Ovary (tissue), 9 donors: ENCODE results near the gene PSMB7. TPM values are rescaled to one million over a fixed set of nuclear protein-coding genes. Genes with fewer than 3 reads are reported as not detected.

Source experiments
- DNase-seq, 5 donors: peaks; one replicate each; pipeline ENCODE4 v3.0.0-alpha.2; 2019 to 2020
- H3K27ac ChIP-seq, 2 donors: fragments of 200-600 bp; one replicate each; pipeline versions ENCODE4 v1.5.1 to v1.8.0; 2019 to 2022
- H3K27me3 ChIP-seq: fragments of 200-600 bp; one replicate; pipeline ENCODE4 v1.8.0; 2022
- H3K36me3 ChIP-seq: fragments of 200-600 bp; sonication (generic); one replicate; pipeline ENCODE4 v1.5.1; 2019
- H3K4me1 ChIP-seq: one replicate; pipeline ENCODE4 v1.8.1; 2013; ENCODE audit warnings: mild to moderate bottlenecking, moderate library complexity; ENCODE audit not compliant: insufficient read depth
- H3K4me3 ChIP-seq: fragments of 200-600 bp; sonication (generic); one replicate; pipeline ENCODE4 v1.5.1; 2017
- H3K9me3 ChIP-seq, 2 donors: fragments of 200-600 bp in 1 of 2; sonication (generic) in 1 of 2; one replicate each; pipeline versions ENCODE4 v1.5.1 to v1.8.1; 2013 to 2019; ENCODE audit warnings: mild to moderate bottlenecking in 1 of 2, moderate library complexity in 1 of 2
- CTCF ChIP-seq, 3 donors: fragments of 450-650 bp in 2 of 3; fragments of 200-600 bp in 1 of 3; IDR thresholded peaks; one replicate each; pipeline versions ENCODE4 v1.5.1 to v1.8.0; 2016 to 2022; ENCODE audit warnings: antibody characterized with exemption in 3 of 3, mild to moderate bottlenecking in 1 of 3
- EP300 ChIP-seq: sonication (generic); formaldehyde crosslinking; IDR thresholded peaks from one replicate; pipeline ENCODE4 v1.6.1; 2017; ENCODE audit warnings: antibody characterized with exemption
- POLR2A ChIP-seq: fragments of 450-650 bp; IDR thresholded peaks from one replicate; pipeline ENCODE4 v1.6.1; 2017; ENCODE audit warnings: antibody characterized with exemption, mild to moderate bottlenecking, moderate library complexity
- WGBS, 3 donors: extraction: QIAGEN DNeasy Blood & Tissue Kit in 1 of 3; methylation state at CpG; one replicate each; pipeline versions ENCODE4 v1.1.5 to v1.1.7; 2013 to 2017; 5-methylcytosine and 5-hydroxymethylcytosine counted together
- intact Hi-C, 4 donors: fragments of 100-400 bp; cut with DNase I; formaldehyde crosslinking; loops; one replicate each; pipeline versions ENCODE4 v1.11.0 to v1.15.1; 2022 to 2023
- polyA plus RNA-seq, 2 donors: library from polyadenylated mRNA; stranded (reverse); fragments of 200-250 nt in 1 of 2; fragments of 350-450 nt in 1 of 2; fragmentation: Illumina TruSeq in 1 of 2; extraction: RNeasy Lipid Tissue Mini Kit (QIAGEN cat#74804) in 1 of 2; gene quantifications; one replicate each; pipeline ENCODE4 v1.2.3, GENCODE V29; 2013 to 2014
- total RNA-seq, 7 donors: library from RNA; depleted of rRNA in 2 of 7; stranded (reverse); fragments of >200 nt in 2 of 7; fragmentation: NEBNext Ultra II Directional in 3 of 7; extraction: Animal tissue kit (Norgen Biotek cat#: 25700) in 3 of 7; gene quantifications; one replicate each; pipeline versions ENCODE4 v1.1.0 to v1.2.4, GENCODE V29; 2016 to 2023
- donor health status: DM: no; HTN: no; CAD: no; lungs with moderate emphysema.
- donor health status: DM: no; HTN: no; CAD: no.
- donor health status: Bipolar disorder and iron deficiency.
- donor health status: DM: yes; HTN: yes; CAD: no.
- donor health status: DM: no; HTN: no; CAD: no.
- donor health status: DM: yes; HTN: yes; CAD: no.

The PSMB7 gene
- total and polyA plus RNA-seq, 9 donors = 88.0 to 211 (median 95.1) TPM

- Histone ChIP-seq H3K27ac (no peak overlapping the region), H3K4me3 (no peak overlapping the region), H3K9me3 (no peaks in the 10 kb centered on the region), H3K36me3 (no peaks in the 10 kb centered on the region), H3K4me1 (peaks cover 8% of the 10 kb centered on the region), H3K27me3 (no peaks in the 10 kb centered on the region)
- 89 to 92% (median 89%) methylated on average over 29 of the region's 29 CpGs for WGBS, 3 donors
- no peak for DNase-seq
- intact Hi-C loops = no loop called here
- TF ChIP-seq POLR2A (no peak), EP300 (no peak), CTCF (IDR thresholded peaks at IDR 0.05) (no peak)
These were observed 70.8 kb downstream of the PSMB7 start for GRCh38 chr9:124344291-124345050.

- TF ChIP-seq POLR2A (no peak), EP300 (no peak), CTCF (IDR thresholded peaks at IDR 0.05) (no peak)
- no peaks in the 10 kb centered on the region for H3K27me3 ChIP-seq
- H3K36me3 ChIP-seq = no peaks in the 10 kb centered on the region
- WGBS, 3 donors = 76 to 79% (median 78%) methylated on average over 23 of the region's 23 CpGs
- peaks cover 8% of the 10 kb centered on the region for H3K4me1 ChIP-seq
- no peak overlapping the region for H3K4me3 ChIP-seq
- peak overlapping the region in 1 of 2 donors; percentile 12 for H3K27ac ChIP-seq
- intact Hi-C loops = no loop called here
- no peaks in the 10 kb centered on the region for H3K9me3 ChIP-seq
- no peak for DNase-seq
These were observed 71.5 kb downstream of the PSMB7 start for GRCh38 chr9:124343533-124344290.

GRCh38 chr9:124342776-124343485, 72.3 kb downstream of the PSMB7 start:
- peak; percentile 70 to 83 (median 78) for DNase-seq
- H3K4me3 ChIP-seq = no peak overlapping the region
- peaks cover 8% of the 10 kb centered on the region for H3K4me1 ChIP-seq
- H3K36me3 ChIP-seq = no peaks in the 10 kb centered on the region
- no peaks in the 10 kb centered on the region for H3K27me3 ChIP-seq
- no peaks in the 10 kb centered on the region for H3K9me3 ChIP-seq
- TF ChIP-seq CTCF (IDR thresholded peaks at IDR 0.05) = no peak
- no peak for TF ChIP-seq POLR2A
- TF ChIP-seq EP300 = no peak
- H3K27ac ChIP-seq = peak overlapping the region in 1 of 2 donors; percentile 12
- 6 to 8% (median 6%) methylated on average over 20 to 26 of the region's 26 CpGs for WGBS, 3 donors
- intact Hi-C loops = no loop called here

- Histone ChIP-seq H3K27ac (peak overlapping the region in 1 of 2 donors; percentile 12), H3K36me3 (no peaks in the 10 kb centered on the region), H3K9me3 (peaks cover 0 to 4% of the 10 kb centered on the region in 2 donors), H3K4me1 (peaks cover 8% of the 10 kb centered on the region), H3K4me3 (no peak overlapping the region), H3K27me3 (no peaks in the 10 kb centered on the region)
- no peak for TF ChIP-seq POLR2A
- TF ChIP-seq EP300 = no peak
- TF ChIP-seq CTCF (IDR thresholded peaks at IDR 0.05) = no peak
- DNase-seq = no peak
- intact Hi-C loops = no loop called here
- 75 to 80% (median 80%) methylated on average over 11 of the region's 11 CpGs for WGBS, 3 donors
These were observed 72.9 kb downstream of the PSMB7 start for GRCh38 chr9:124342402-124342775.
